HG03469 (cell line): ENCODE results near the gene SFMBT1.

Experiments
- ATAC-seq: cut with Tn5 transposase; IDR thresholded peaks from one replicate; pipeline ENCODE4 v1.9.1; 2021; ENCODE audit warnings: mild to moderate bottlenecking, moderate library complexity, moderate number of reproducible peaks; ENCODE audit not compliant: unreplicated experiment

SFMBT1 gene

DNA sequence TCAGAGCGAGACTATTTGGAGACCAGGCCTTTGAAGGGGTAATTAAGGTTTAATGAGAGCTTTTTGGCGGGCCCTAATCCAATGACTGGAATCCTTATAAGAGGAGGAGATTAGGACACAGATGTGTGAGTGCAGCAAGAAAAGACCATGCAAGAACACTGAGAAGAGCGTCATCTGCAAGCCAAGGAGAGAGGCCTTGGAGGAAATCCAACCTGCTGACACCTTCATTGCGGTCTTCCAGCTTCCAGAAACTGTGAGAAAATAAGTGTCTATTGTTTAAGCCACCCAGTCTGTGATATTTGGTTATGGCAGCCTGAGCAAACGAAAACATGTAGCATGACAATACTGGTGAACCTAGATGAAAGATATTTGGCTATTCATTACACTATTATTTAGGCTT is 188.0 kb downstream of the SFMBT1 start:
- ATAC-seq = no peak

DNA sequence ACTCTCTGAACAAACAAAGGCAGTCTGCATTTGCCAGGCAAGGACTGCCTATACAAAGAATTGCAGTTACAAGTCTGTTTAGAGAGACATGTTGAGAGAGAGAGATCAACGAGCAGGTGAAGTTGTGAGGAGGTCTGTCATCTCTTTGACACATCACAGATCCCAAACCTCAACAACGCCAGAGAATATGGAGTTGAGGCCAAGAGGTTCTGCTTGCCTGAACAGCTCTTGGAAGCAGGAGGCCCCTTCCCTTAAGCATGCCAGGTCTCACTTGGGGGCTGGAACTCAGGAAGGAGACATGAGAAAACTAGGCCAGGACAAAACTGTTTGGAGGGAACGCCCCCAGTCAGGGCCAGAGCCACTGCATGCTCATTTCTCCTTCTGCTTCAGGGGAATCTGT is 188.7 kb downstream of the SFMBT1 start:
- no peak for ATAC-seq

DNA sequence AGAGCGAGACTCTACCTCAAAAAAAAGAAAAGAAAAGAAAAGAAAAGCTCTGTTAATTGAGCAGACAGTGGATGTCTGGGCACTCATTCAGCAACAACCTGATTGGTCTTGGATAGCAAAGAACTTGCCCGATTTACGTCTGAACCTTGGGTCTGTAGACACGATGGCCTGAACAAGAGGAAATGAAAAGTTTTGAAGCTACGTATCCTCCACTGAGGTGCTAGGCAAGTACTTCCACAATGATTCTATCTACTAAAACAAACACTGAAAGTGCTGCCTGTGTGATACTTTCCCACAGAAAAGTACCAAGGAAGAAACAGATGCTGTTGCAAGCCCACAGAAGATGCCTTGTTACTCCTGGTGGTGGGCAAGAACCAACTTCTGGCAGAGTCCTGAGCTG is 189.2 kb downstream of the SFMBT1 start:
- no peak for ATAC-seq

DNA sequence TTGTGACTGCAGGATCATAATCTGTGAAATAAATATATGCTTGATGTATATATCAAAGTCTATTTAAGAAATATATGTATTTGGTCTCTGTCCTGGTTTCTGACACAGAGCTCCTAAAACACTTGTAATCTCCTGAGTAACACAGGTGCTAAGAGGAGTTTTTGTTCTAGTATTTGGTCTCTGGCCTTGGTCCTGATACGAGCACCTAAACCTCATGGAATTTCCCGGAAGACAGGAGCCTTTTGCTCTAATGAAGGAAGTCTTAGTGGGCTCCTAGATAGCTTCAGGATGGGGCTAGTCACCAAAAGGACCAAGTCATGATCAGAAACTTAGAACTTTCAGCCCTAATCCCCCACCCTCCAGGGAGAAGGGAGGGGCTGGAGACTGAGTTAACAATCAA is 191.9 kb downstream of the SFMBT1 start:
- ATAC-seq = no peak
